Mucosa of rectum (tissue), 2 donors: ENCODE measurements around the gene SPNS2.

ENCODE experiments used
- H3K27ac ChIP-seq, 2 donors: one replicate each; pipeline ENCODE4 v1.7.0; 2013; ENCODE audit warnings: inconsistent platforms in 2 of 2, low read depth in 2 of 2, low read length in 2 of 2
- H3K27me3 ChIP-seq, 2 donors: one replicate each; pipeline ENCODE4 v1.7.0; 2013; ENCODE audit warnings: low read length in 2 of 2; ENCODE audit not compliant: control insufficient read depth in 2 of 2, insufficient read depth in 2 of 2
- H3K36me3 ChIP-seq, 2 donors: one replicate each; pipeline ENCODE4 v1.7.0; 2013; ENCODE audit warnings: low read length in 2 of 2; ENCODE audit not compliant: control insufficient read depth in 2 of 2, insufficient read depth in 2 of 2
- H3K4me1 ChIP-seq, 2 donors: one replicate each; pipeline ENCODE4 v1.7.0; 2013; ENCODE audit warnings: low read length in 2 of 2, mild to moderate bottlenecking in 1 of 2; ENCODE audit not compliant: control insufficient read depth in 2 of 2, insufficient read depth in 2 of 2
- H3K4me3 ChIP-seq, 2 donors: one replicate each; pipeline ENCODE4 v1.7.0; 2013; ENCODE audit warnings: low read length in 2 of 2
- H3K9ac ChIP-seq, 2 donors: one replicate each; pipeline ENCODE4 v1.7.0; 2013; ENCODE audit warnings: low read length in 2 of 2, low read depth in 1 of 2, mild to moderate bottlenecking in 1 of 2
- H3K9me3 ChIP-seq, 2 donors: one replicate each; pipeline ENCODE4 v1.7.0; 2013; ENCODE audit warnings: low read length in 2 of 2; ENCODE audit not compliant: control insufficient read depth in 2 of 2
- donor health status: healthy.
- donor health status: Normal muscosa, but diverticular disease.

SPNS2 gene

GRCh38 chr17:4551796-4552525, 53.3 kb downstream of the SPNS2 start:
- Histone ChIP-seq H3K9me3 (no peaks in the 10 kb centered on the region), H3K4me3 (no peak overlapping the region), H3K27ac (no peak overlapping the region), H3K36me3 (peaks cover 52 to 54% of the 10 kb centered on the region in 2 donors), H3K4me1 (peaks cover 22 to 25% of the 10 kb centered on the region in 2 donors), H3K9ac (no peak overlapping the region), H3K27me3 (no peaks in the 10 kb centered on the region)

GRCh38 chr17:4553669-4554068, 55.0 kb downstream of the SPNS2 start:
- Histone ChIP-seq H3K27ac (no peak overlapping the region), H3K4me1 (peaks cover 23 to 27% of the 10 kb centered on the region in 2 donors), H3K9ac (no peak overlapping the region), H3K36me3 (peaks cover 41 to 43% of the 10 kb centered on the region in 2 donors), H3K27me3 (no peaks in the 10 kb centered on the region), H3K4me3 (peak overlapping the region in 1 of 2 donors; percentile 83), H3K9me3 (no peaks in the 10 kb centered on the region)

GRCh38 chr17:4554441-4554996, 55.8 kb downstream of the SPNS2 start:
- H3K9me3 ChIP-seq, result no peaks in the 10 kb centered on the region
- peak overlapping the region; percentile 59 to 60 for H3K9ac ChIP-seq
- peaks cover 34 to 37% of the 10 kb centered on the region in 2 donors for H3K36me3 ChIP-seq
- peak overlapping the region; percentile 83 to 91 for H3K4me3 ChIP-seq
- H3K4me1 ChIP-seq, result peaks cover 30 to 34% of the 10 kb centered on the region in 2 donors
- H3K27ac ChIP-seq, result no peak overlapping the region
- no peaks in the 10 kb centered on the region for H3K27me3 ChIP-seq

DNA sequence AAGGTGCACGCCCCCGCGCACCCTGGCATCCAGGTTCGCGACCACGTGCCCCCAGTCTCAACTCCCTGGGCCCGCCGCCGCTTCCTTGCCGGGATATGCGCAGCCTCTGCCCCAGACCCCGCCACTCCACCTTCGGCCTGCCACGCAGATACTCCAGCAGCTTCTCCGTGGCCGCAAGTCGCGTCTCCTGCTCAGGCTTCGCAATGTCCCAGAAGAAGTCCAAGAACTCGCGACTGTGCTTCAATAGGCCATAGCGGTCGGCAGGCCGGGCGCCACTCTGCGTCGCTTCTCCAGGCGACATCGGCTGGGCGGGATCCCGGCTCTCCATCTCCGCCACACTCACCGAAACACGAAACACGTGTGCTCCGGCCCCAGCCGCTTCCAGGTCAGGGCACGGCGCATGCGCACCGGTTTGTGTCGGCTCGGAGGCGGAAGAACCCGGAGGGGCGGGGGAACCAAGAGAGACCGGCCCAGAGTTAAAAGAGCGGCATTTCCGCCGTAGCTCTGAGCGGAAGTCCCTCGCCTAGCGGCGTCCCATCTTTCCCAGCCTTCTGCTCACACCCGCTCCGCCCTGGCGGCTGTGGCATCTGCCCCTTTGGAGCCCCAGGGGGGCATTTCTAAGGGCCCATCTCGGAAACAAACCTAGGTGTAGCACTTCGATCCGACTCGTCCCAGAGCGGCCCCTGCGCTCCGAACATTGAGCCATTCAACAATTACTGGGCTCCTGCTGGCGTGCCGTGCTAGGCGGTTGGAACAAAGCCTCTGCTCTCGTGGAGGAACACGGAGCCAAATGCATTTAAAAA, 56.5 kb downstream of the SPNS2 start, which contains the start of gene MYBBP1A:
Gene MYBBP1A, minus strand, starts transcription at position 388 of the 803 bp plus-strand sequence. Its CDS starts 60 bp downstream, at position 328.
- peaks cover 30 to 34% of the 10 kb centered on the region in 2 donors for H3K4me1 ChIP-seq
- H3K9me3 ChIP-seq, result no peaks in the 10 kb centered on the region
- peaks cover 29 to 32% of the 10 kb centered on the region in 2 donors for H3K36me3 ChIP-seq
- peak within 1 kb of the TSS; percentile 83 to 91 for H3K4me3 ChIP-seq
- H3K27ac ChIP-seq, result peak within 1 kb of the TSS; percentile 75 to 84
- H3K27me3 ChIP-seq, result no peaks in the 10 kb centered on the region
- H3K9ac ChIP-seq, result peak within 1 kb of the TSS; percentile 59 to 77

DNA sequence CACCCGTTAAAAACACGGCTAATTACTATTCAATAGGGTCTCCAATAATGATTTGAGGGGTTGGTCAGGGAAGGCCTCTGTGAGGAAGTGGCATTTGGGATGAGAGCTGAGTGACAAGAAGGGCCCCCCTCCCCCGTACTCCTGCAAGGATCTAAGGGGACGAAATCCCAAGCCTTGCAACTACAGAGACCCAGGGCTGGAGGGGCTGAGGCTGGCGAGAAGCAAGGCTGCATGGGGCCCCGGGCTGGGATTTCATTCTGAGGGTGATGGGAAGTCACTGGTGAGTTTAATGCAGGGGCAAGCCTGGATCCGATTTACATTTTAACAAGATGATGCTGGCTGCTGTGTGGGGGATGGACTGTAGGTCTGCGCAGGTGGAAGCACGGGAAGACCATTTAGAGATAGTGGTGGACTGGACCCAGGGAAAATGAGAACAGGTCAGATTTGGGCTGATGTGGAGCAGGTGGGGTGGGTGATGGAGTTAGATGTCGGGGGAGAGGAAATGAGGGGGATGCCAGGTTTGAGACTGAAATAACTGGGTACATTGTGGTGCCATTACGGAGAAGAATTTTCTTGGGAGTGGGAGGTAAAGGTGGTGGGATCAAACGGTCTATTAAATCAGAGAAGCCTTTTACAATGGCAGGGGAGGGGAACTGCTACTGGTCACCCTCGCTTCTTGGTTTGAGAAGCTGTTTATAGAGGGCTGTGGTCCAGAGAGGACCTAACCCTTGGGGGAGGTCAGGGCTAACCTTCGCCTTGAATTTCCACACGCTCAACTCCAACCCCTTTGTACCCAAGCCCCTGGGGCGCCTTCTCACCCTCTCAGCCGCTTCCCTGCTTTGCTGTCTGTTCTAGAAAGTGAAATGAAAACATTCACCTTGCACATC, 57.4 kb downstream of the SPNS2 start:
- H3K9ac ChIP-seq, result peak overlapping the region; percentile 59 to 77
- H3K4me1 ChIP-seq, result peaks cover 36 to 41% of the 10 kb centered on the region in 2 donors
- H3K36me3 ChIP-seq, result peaks cover 20 to 24% of the 10 kb centered on the region in 2 donors
- H3K9me3 ChIP-seq, result no peaks in the 10 kb centered on the region
- no peaks in the 10 kb centered on the region for H3K27me3 ChIP-seq
- H3K4me3 ChIP-seq, result peak overlapping the region; percentile 83 to 91
- H3K27ac ChIP-seq, result peak overlapping the region; percentile 75 to 84

DNA sequence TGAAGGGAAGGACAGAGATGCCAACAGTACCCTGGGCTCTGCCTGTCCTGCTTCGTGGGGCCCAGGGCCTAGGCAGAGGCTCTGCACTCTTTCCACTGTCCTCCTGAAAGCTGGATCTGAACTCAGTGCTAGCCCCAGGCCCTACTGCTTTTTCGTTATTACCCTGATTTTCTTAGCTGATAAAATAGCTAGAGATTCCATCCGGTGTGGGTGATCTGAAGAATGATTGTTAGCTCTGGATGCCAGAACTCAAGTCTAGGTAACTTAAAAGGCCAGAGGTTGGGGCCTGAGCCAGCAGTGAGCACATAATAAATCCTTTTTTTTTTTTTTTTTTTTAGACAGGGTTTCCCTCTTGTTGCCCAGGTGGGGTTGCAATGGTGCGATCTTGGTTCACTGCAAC, 58.3 kb downstream of the SPNS2 start:
- peaks cover 44 to 47% of the 10 kb centered on the region in 2 donors for H3K4me1 ChIP-seq
- no peaks in the 10 kb centered on the region for H3K9me3 ChIP-seq
- H3K36me3 ChIP-seq, result peaks cover 14 to 18% of the 10 kb centered on the region in 2 donors
- H3K4me3 ChIP-seq, result no peak overlapping the region
- H3K9ac ChIP-seq, result no peak overlapping the region
- no peaks in the 10 kb centered on the region for H3K27me3 ChIP-seq
- no peak overlapping the region for H3K27ac ChIP-seq

DNA sequence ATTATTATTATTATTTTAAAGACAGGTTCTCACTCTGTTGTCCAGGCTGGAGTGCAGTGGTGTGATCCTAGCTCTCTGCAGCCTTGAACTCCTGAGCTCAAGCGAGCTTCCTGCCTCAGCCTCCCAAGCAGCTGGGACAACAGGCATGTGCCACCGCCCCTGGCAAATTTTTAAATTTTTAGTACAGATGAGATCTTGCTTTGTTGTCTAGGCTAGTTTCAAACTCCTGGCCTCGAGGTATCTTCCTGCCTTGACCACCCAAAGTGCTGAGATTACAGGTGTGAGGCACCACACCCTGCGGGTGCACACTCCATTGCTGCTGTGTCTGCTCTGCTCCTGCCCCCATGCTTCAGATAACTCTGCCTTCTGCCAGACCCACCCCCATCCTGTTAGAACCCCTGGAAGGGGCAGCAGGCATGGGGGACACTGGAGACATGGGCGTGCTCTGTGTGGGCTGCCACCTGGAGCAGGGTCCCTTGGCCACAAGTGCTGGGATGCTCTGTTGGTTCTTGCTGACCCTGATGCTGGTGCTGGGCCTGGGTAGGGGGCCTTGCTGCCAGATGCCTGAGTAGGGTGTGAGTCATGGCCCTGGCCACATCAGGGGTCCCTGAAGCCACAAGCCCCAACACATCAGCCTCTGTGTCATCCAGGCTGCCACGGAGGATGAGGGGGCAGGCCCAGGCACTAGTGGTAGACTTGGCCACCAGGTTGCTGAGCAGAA, 59.1 kb downstream of the SPNS2 start:
- H3K4me1 ChIP-seq, result peaks cover 50 to 54% of the 10 kb centered on the region in 2 donors

GRCh38 chr17:4558347-4558971, 59.8 kb downstream of the SPNS2 start:
- Histone ChIP-seq H3K27me3 (no peaks in the 10 kb centered on the region), H3K36me3 (peaks cover 6 to 9% of the 10 kb centered on the region in 2 donors), H3K27ac (no peak overlapping the region), H3K4me3 (peak overlapping the region in 1 of 2 donors; percentile 82), H3K4me1 (peaks cover 53 to 54% of the 10 kb centered on the region in 2 donors), H3K9me3 (no peaks in the 10 kb centered on the region), H3K9ac (peak overlapping the region in 1 of 2 donors; percentile 90)

More for the DNA sequence above, 59.1 kb downstream of the SPNS2 start:
- Histone ChIP-seq H3K36me3 (peaks cover 9 to 13% of the 10 kb centered on the region in 2 donors), H3K4me3 (no peak overlapping the region), H3K27ac (no peak overlapping the region), H3K9ac (no peak overlapping the region), H3K9me3 (no peaks in the 10 kb centered on the region), H3K27me3 (no peaks in the 10 kb centered on the region)
